K562 (cell line): Measurements from ENCODE around the gene IFNK. TPM values are rescaled to one million over a fixed set of nuclear protein-coding genes. Genes with fewer than 3 reads are reported as not detected.

Source experiments
- MITF ChIP-seq: IDR thresholded peaks from 2 replicates; pipeline ENCODE4 v1.6.1; 2014; ENCODE audit warnings: antibody characterized with exemption
- SUPT5H ChIP-seq: fragments of 450-650 bp; IDR thresholded peaks from 2 replicates; pipeline ENCODE4 v1.6.1; 2016
- YY1 ChIP-seq, 3 experiments: IDR thresholded peaks; 2 replicates each; pipeline ENCODE4 v1.6.1; 2011; ENCODE audit warnings: low read length in 2 of 3, mild to moderate bottlenecking in 2 of 3, moderate library complexity in 2 of 3, borderline replicate concordance in 1 of 3, control low read depth in 1 of 3, low read depth in 1 of 3; ENCODE audit not compliant: insufficient read depth in 3 of 3, insufficient replicate concordance in 2 of 3, control insufficient read depth in 1 of 3, insufficient read length in 1 of 3; ENCODE audit errors: extremely low read depth in 1 of 3
- ZBTB9 ChIP-seq: fragments of 450-650 bp; formaldehyde crosslinking; IDR thresholded peaks from 2 replicates; pipeline ENCODE4 v1.4.0; 2020; ENCODE audit warnings: mild to moderate bottlenecking, moderate library complexity
- polyA plus RNA-seq, 8 experiments: library from polyadenylated mRNA; depleted of rRNA in 4 of 8; stranded (reverse) in 5 of 8; unstranded in 3 of 8; fragments of >200 nt; fragmentation: Nextera tagmentation in 2 of 8; fragmentation: Illumina TruSeq in 1 of 8; extraction: Ambion mirVana in 2 of 8; extraction: Trizol in 1 of 8; gene quantifications; 2 replicates each; pipeline versions ENCODE4 v1.2.1 to v1.2.3, GENCODE V29; 2011 to 2014; ENCODE audit warnings: inconsistent platforms in 1 of 8, missing spikeins in 1 of 8
- total RNA-seq, 7 experiments: library from RNA; depleted of rRNA in 6 of 7; stranded (reverse); fragments of >200 nt in 6 of 7; fragmentation: Illumina TruSeq in 2 of 7; extraction: Trizol in 2 of 7; gene quantifications; 2 replicates each; pipeline versions ENCODE4 v1.2.1 to v1.2.3, GENCODE V29; 2011 to 2021; ENCODE audit warnings: low replicate concordance in 1 of 7

The IFNK gene
- total and polyA plus RNA-seq, 9 of the 15 experiments (the other 6 are each of a cell fraction or from before 2014, with no cell fraction given), result 0.11 TPM; not detected in 8

GRCh38 chr9:27573634-27574590 is 49.8 kb downstream of the IFNK start (continued):
- TF ChIP-seq MITF (peak; percentile 46; the same call in 1 of the 2 replicates), YY1 (IDR thresholded peaks at IDR 0.05; ENCODE audit: borderline replicate concordance in 1 of 3, control insufficient read depth in 1 of 3, extremely low read depth in 1 of 3, insufficient read depth in 3 of 3, insufficient read length in 1 of 3, insufficient replicate concordance in 2 of 3, low read depth in 1 of 3, low read length in 2 of 3) (peak in 2 of 3 experiments; percentile 75 to 90), SUPT5H (peak; percentile 45; the same call in 1 of the 2 replicates), ZBTB9 (CRISPR knock-in tag) (no peak)

Other genes with a start within 250 kb of the IFNK start
- not detected in 2 replicates for gene EQTN, start 227.1 kb upstream of the IFNK start, total RNA-seq (2014; rRNA removed)
- gene EQTN, start 227.1 kb upstream of the IFNK start, total RNA-seq (2014; rRNA removed; fragmentation: Illumina TruSeq; extraction: Trizol), result 0.15 and 0.29 TPM in 2 replicates
- gene EQTN, start 227.1 kb upstream of the IFNK start, total RNA-seq (2015; rRNA removed; fragmentation: Illumina TruSeq; extraction: Trizol), result 0.33 TPM in 1 of 2 replicates, not detected in the other
- gene EQTN, start 227.1 kb upstream of the IFNK start, total RNA-seq (2021), result not detected in 2 replicates
- 0.31 and 0.53 TPM in 2 replicates for gene EQTN, start 227.1 kb upstream of the IFNK start, polyA plus RNA-seq (2011; rRNA removed)
- gene EQTN, start 227.1 kb upstream of the IFNK start, polyA plus RNA-seq (2014; fragmentation: Illumina TruSeq; extraction: Trizol), result 0.18 and 0.22 TPM in 2 replicates
- not detected for gene EQTN, start 227.1 kb upstream of the IFNK start, polyA plus RNA-seq (2014; fragmentation: Nextera tagmentation; extraction: Ambion mirVana)
- 0.15 TPM in 1 of 2 replicates, not detected in the other for gene EQTN, start 227.1 kb upstream of the IFNK start, polyA plus RNA-seq (2014; rRNA removed)
- gene MOB3B, start 5.5 kb downstream of the IFNK start, total RNA-seq (2014; rRNA removed), result 3.6 and 5.0 TPM in 2 replicates
- gene MOB3B, start 5.5 kb downstream of the IFNK start, total RNA-seq (2014; rRNA removed; fragmentation: Illumina TruSeq; extraction: Trizol), result 7.4 and 7.8 TPM in 2 replicates
- 5.5 TPM in 2 replicates for gene MOB3B, start 5.5 kb downstream of the IFNK start, total RNA-seq (2015; rRNA removed; fragmentation: Illumina TruSeq; extraction: Trizol)
- 11.7 and 12.8 TPM in 2 replicates for gene MOB3B, start 5.5 kb downstream of the IFNK start, total RNA-seq (2021)
- gene MOB3B, start 5.5 kb downstream of the IFNK start, polyA plus RNA-seq (2011; rRNA removed), result 10.1 and 11.1 TPM in 2 replicates
- gene MOB3B, start 5.5 kb downstream of the IFNK start, polyA plus RNA-seq (2014; fragmentation: Illumina TruSeq; extraction: Trizol), result 10.6 and 12.5 TPM in 2 replicates
- gene MOB3B, start 5.5 kb downstream of the IFNK start, polyA plus RNA-seq (2014; fragmentation: Nextera tagmentation; extraction: Ambion mirVana), result 1 to 10 TPM; 4.6 to 7.2 TPM
- gene MOB3B, start 5.5 kb downstream of the IFNK start, polyA plus RNA-seq (2014; rRNA removed), result 5.7 and 6.9 TPM in 2 replicates
- 2.1 and 2.3 TPM in 2 replicates for gene C9orf72, start 49.2 kb downstream of the IFNK start, total RNA-seq (2014; rRNA removed)
- gene C9orf72, start 49.2 kb downstream of the IFNK start, total RNA-seq (2014; rRNA removed; fragmentation: Illumina TruSeq; extraction: Trizol), result 5.1 and 5.7 TPM in 2 replicates
- gene C9orf72, start 49.2 kb downstream of the IFNK start, total RNA-seq (2015; rRNA removed; fragmentation: Illumina TruSeq; extraction: Trizol), result 3.7 and 3.9 TPM in 2 replicates
- gene C9orf72, start 49.2 kb downstream of the IFNK start, total RNA-seq (2021), result 3.4 and 3.8 TPM in 2 replicates
- 5.5 and 6.7 TPM in 2 replicates for gene C9orf72, start 49.2 kb downstream of the IFNK start, polyA plus RNA-seq (2011; rRNA removed)
- gene C9orf72, start 49.2 kb downstream of the IFNK start, polyA plus RNA-seq (2014; fragmentation: Illumina TruSeq; extraction: Trizol), result 4.1 and 4.3 TPM in 2 replicates
- gene C9orf72, start 49.2 kb downstream of the IFNK start, polyA plus RNA-seq (2014; fragmentation: Nextera tagmentation; extraction: Ambion mirVana), result 1 to 10 TPM; 6.3 to 7.3 TPM
- gene C9orf72, start 49.2 kb downstream of the IFNK start, polyA plus RNA-seq (2014; rRNA removed), result 3.0 and 3.6 TPM in 2 replicates